PC-9 (cell line): ENCODE results near the gene FSIP1.

Experiments
- EZH2 ChIP-seq: fragments of 200-600 bp; sonication (generic); IDR thresholded peaks from 2 replicates; pipeline ENCODE4 v1.8.0; 2017; ENCODE audit warnings: antibody characterized with exemption, low read depth
- TF ChIP-seq, protein P1 (sequence below): fragments of 200-600 bp; sonication (generic); conservative IDR thresholded peaks from 2 replicates; pipeline ENCODE4 v1.6.1; 2017; ENCODE audit warnings: mixed run types, antibody characterized with exemption, mild to moderate bottlenecking, moderate library complexity

DNA sequence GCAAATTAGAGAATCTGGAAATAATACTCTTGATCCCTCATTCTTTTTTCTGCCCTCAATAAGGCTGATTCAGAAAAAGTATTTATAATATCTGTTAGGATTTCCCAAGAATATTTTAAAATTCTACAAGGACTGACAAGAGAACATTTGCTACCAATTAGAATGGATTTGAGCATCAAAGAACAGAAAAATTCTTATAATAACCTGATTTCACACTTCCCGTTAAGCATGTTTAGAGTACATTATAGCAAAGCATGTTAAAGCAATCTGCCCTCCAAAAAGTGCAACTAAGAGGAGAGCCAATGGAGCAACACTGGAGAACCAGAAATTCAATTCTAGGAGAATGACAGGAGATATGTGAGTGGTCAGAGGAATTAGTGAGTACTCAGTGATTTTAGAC is 144.6 kb downstream of the FSIP1 start:
- TF ChIP-seq EZH2 = no peak
- TF ChIP-seq, protein P1, sequence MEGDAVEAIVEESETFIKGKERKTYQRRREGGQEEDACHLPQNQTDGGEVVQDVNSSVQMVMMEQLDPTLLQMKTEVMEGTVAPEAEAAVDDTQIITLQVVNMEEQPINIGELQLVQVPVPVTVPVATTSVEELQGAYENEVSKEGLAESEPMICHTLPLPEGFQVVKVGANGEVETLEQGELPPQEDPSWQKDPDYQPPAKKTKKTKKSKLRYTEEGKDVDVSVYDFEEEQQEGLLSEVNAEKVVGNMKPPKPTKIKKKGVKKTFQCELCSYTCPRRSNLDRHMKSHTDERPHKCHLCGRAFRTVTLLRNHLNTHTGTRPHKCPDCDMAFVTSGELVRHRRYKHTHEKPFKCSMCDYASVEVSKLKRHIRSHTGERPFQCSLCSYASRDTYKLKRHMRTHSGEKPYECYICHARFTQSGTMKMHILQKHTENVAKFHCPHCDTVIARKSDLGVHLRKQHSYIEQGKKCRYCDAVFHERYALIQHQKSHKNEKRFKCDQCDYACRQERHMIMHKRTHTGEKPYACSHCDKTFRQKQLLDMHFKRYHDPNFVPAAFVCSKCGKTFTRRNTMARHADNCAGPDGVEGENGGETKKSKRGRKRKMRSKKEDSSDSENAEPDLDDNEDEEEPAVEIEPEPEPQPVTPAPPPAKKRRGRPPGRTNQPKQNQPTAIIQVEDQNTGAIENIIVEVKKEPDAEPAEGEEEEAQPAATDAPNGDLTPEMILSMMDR = no peak
